GM12878 (cell line): ENCODE data around the gene DTNBP1. TPM values are rescaled to one million over a fixed set of nuclear protein-coding genes. Genes with fewer than 3 reads are reported as not detected.
A peak's percentile ranks its signal among the peaks of the same experiment; 100 is the strongest.

Source experiments
- ATAC-seq: fragments of 200-7000 bp; cut with Tn5 transposase; 3 replicates; pipeline ENCODE4 v1.9.1; 2020; ENCODE audit warnings: mild to moderate bottlenecking, moderate library complexity
- BruUV-seq: library from RNA; stranded (reverse); fragments of 400-500 nt; replicated peaks from 2 replicates; lab custom pipeline; 2021; lab: Mats Ljungman, UMichigan
- CTCF ChIA-PET: fragments of 300-600 bp; sonication (Branson Sonifier 250); formaldehyde crosslinking; extraction: SDS; loops from one replicate; lab custom pipeline; 2021; ENCODE audit warnings: inconsistent platforms; lab: Yijun Ruan, JAX
- POLR2A ChIA-PET: fragments of 350-600 bp; formaldehyde crosslinking; extraction: SDS; loops from one replicate; lab custom pipeline; 2021; ENCODE audit warnings: inconsistent platforms; lab: Charles Lee
- RAD21 ChIA-PET: fragments of 300-600 bp; sonication (Branson Sonifier 250); formaldehyde crosslinking; loops from one replicate; lab custom pipeline; 2023; ENCODE audit warnings: antibody characterized with exemption; ENCODE audit not compliant: unreplicated experiment; lab: Charles Lee
- SMC1A ChIA-PET: fragments of 300-600 bp; sonication (Branson Sonifier 250); formaldehyde crosslinking; loops from one replicate; lab custom pipeline; 2023; ENCODE audit not compliant: unreplicated experiment, uncharacterized antibody; lab: Charles Lee
- DNase-seq: peaks from one replicate; pipeline ENCODE4 v3.0.0-alpha.2; 2011; ENCODE audit warnings: low read depth, low spot score
- FAIRE-seq: peaks from 3 replicates; lab custom pipeline; 2011; peaks lifted over from hg19 to GRCh38; lab: Jason Lieb, UNC
- H2AFZ ChIP-seq: 2 replicates; pipeline ENCODE4 v1.6.0; 2011; ENCODE audit warnings: low read depth, low read length, control low read depth; ENCODE audit not compliant: control insufficient read depth
- H3K27ac ChIP-seq: 2 replicates; pipeline ENCODE4 v1.5.1; 2011; ENCODE audit warnings: control low read depth; ENCODE audit not compliant: control insufficient read depth, insufficient read depth
- H3K27me3 ChIP-seq, 2 experiments: replicated peaks in 1 of 2; 2 replicates each; pipeline versions ENCODE4 v1.6.0 to v1.6.1; 2011; ENCODE audit warnings: low read length in 1 of 2; ENCODE audit not compliant: control insufficient read depth in 2 of 2, insufficient read depth in 2 of 2
- H3K36me3 ChIP-seq, 2 experiments: 2 replicates each; pipeline ENCODE4 v1.5.1; 2011; ENCODE audit warnings: low read length in 1 of 2; ENCODE audit not compliant: control insufficient read depth in 2 of 2, insufficient read depth in 2 of 2
- H3K4me1 ChIP-seq: 2 replicates; pipeline ENCODE4 v1.6.1; 2011; ENCODE audit warnings: mild to moderate bottlenecking, low read length, moderate library complexity, mixed read lengths; ENCODE audit not compliant: control insufficient read depth, insufficient read depth
- H3K4me2 ChIP-seq: 2 replicates; pipeline ENCODE4 v1.6.0; 2011; ENCODE audit warnings: control low read depth; ENCODE audit not compliant: control insufficient read depth, insufficient read depth
- H3K4me3 ChIP-seq: fragments of 200-600 bp; sonication (generic); 2 replicates; pipeline ENCODE4 v1.5.1; 2016
- H3K79me2 ChIP-seq: 2 replicates; pipeline ENCODE4 v1.6.0; 2011; ENCODE audit warnings: low read length; ENCODE audit not compliant: control insufficient read depth, insufficient read depth
- H3K9ac ChIP-seq: 2 replicates; pipeline ENCODE4 v1.8.0; 2011; ENCODE audit warnings: low read length, control low read depth, mixed read lengths; ENCODE audit not compliant: control insufficient read depth, insufficient read depth
- H3K9me3 ChIP-seq: replicated peaks from 3 replicates; pipeline ENCODE4 v1.5.1; 2011; ENCODE audit warnings: mild to moderate bottlenecking, low read length; ENCODE audit not compliant: control insufficient read depth, insufficient read depth
- H4K20me1 ChIP-seq: 2 replicates; pipeline ENCODE4 v1.6.0; 2011; ENCODE audit not compliant: control insufficient read depth, insufficient read depth
- POLR2A ChIP-seq: IDR thresholded peaks from 2 replicates; pipeline ENCODE4 v1.6.1; 2011; ENCODE audit warnings: low read depth, mild to moderate bottlenecking, low read length
- WGBS: methylation state at CpG from one replicate; pipeline ENCODE4 v1.1.6; 2016; ENCODE audit warnings: low lambda C conversion rate; ENCODE audit not compliant: insufficient replicate concordance, insufficient coverage; ENCODE audit errors: missing lambda C conversion rate; 5-methylcytosine and 5-hydroxymethylcytosine counted together
- in situ Hi-C: fragments of 300-500 bp; cut with MboI; formaldehyde crosslinking; loops from 9 replicates; pipeline ENCODE4 v1.14.3; 2018; ENCODE audit warnings: mixed read lengths
- intact Hi-C: fragments of 100-400 bp; cut with micrococcal nuclease; formaldehyde crosslinking; loops from one replicate; pipeline ENCODE4 v1.14.2; 2022; ENCODE audit not compliant: unreplicated experiment
- polyA plus RNA-seq, 11 experiments: library from polyadenylated mRNA; depleted of rRNA in 4 of 11; unstranded in 6 of 11; stranded (reverse) in 5 of 11; fragments of >200 nt; fragmentation: Nextera tagmentation in 4 of 11; fragmentation: Illumina TruSeq in 1 of 11; extraction: Ambion mirVana in 4 of 11; extraction: Trizol in 1 of 11; gene quantifications; 1 replicate in 1 of 11; 2 replicates in 10 of 11; pipeline versions ENCODE4 v1.2.1 to v1.2.3, GENCODE V29; 2011 to 2016; ENCODE audit warnings: inconsistent platforms in 2 of 11, missing spikeins in 2 of 11, low read depth in 1 of 11
- total RNA-seq, 4 experiments: library from RNA; depleted of rRNA in 3 of 4; stranded (reverse); fragments of >200 nt in 3 of 4; fragmentation: Illumina TruSeq in 1 of 4; extraction: Trizol in 1 of 4; gene quantifications; 2 replicates each; pipeline versions ENCODE4 v1.2.1 to v1.2.3, GENCODE V29; 2013 to 2021
- TF ChIP-seq, protein P1 (sequence below): fragments of 450-650 bp; IDR thresholded peaks from 2 replicates; pipeline ENCODE4 v1.6.1; 2016; ENCODE audit warnings: mild to moderate bottlenecking, moderate library complexity, borderline replicate concordance
- TF ChIP-seq, protein P2 (sequence below): fragments of 450-650 bp; formaldehyde crosslinking; IDR thresholded peaks from 2 replicates; pipeline ENCODE4 v1.5.0; 2022; ENCODE audit warnings: mild to moderate bottlenecking, missing genetic modification characterization

The DTNBP1 gene
- total and polyA plus RNA-seq, 10 of the 15 experiments (the other 5 are each of a cell fraction or from before 2014, with no cell fraction given), result 7.1 to 40.3 (median 20.1) TPM

DNA sequence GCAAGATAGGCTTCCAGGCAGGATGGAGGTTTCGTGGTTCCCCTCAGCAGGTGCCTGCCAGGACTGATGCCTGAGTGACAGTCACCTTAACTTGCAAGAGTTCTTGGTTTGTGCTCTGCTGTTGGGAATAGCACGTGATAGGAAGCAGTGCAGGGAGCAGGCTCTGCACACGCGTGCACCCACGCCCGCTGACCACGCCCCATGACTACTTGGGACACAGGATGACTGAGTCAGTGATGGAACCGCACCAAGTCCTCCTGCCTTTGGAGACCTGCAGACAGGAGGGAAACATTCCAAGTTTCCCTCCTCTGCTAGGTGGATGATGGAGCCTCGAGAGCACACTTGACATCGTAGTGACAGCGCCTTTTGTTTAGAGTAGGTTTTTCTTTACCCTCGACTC is 164.2 kb downstream of the DTNBP1 start:
- POLR2A ChIA-PET, result no interaction called here

More for the DNA sequence above, 164.2 kb downstream of the DTNBP1 start:
- no peak for FAIRE-seq
- Histone ChIP-seq H3K9ac (no peak overlapping the region), H3K4me3 (no peak overlapping the region), H2AFZ (no peak overlapping the region), H3K79me2 (no peaks in the 10 kb centered on the region; the same call in 1 of the 2 replicates), H3K27me3 (no peaks in the 10 kb centered on the region), H4K20me1 (no peaks in the 10 kb centered on the region), H3K4me1 (no peaks in the 10 kb centered on the region), H3K9me3 (no peaks in the 10 kb centered on the region), H3K36me3 (peaks cover 26 to 51% of the 10 kb centered on the region in 2 experiments), H3K4me2 (no peak overlapping the region), H3K27ac (no peak overlapping the region)
- SMC1A ChIA-PET, result interaction anchor here (1.5 kb wide), 1 partner anchor 124 kb away, joined by 4 read pairs; no protein-coding TSS in a partner anchor
- CTCF ChIA-PET, result no interaction called here
- BruUV-seq, result no TSS peak
- RAD21 ChIA-PET, result no interaction called here
- 85% methylated on average over 12 of the region's 12 CpGs for WGBS
- in situ Hi-C loops, result loop anchor here (25.0 kb wide), 1 partner anchor 1286 kb away; no protein-coding TSS in a partner anchor
- intact Hi-C loops, result no loop called here
- TF ChIP-seq, protein P1, sequence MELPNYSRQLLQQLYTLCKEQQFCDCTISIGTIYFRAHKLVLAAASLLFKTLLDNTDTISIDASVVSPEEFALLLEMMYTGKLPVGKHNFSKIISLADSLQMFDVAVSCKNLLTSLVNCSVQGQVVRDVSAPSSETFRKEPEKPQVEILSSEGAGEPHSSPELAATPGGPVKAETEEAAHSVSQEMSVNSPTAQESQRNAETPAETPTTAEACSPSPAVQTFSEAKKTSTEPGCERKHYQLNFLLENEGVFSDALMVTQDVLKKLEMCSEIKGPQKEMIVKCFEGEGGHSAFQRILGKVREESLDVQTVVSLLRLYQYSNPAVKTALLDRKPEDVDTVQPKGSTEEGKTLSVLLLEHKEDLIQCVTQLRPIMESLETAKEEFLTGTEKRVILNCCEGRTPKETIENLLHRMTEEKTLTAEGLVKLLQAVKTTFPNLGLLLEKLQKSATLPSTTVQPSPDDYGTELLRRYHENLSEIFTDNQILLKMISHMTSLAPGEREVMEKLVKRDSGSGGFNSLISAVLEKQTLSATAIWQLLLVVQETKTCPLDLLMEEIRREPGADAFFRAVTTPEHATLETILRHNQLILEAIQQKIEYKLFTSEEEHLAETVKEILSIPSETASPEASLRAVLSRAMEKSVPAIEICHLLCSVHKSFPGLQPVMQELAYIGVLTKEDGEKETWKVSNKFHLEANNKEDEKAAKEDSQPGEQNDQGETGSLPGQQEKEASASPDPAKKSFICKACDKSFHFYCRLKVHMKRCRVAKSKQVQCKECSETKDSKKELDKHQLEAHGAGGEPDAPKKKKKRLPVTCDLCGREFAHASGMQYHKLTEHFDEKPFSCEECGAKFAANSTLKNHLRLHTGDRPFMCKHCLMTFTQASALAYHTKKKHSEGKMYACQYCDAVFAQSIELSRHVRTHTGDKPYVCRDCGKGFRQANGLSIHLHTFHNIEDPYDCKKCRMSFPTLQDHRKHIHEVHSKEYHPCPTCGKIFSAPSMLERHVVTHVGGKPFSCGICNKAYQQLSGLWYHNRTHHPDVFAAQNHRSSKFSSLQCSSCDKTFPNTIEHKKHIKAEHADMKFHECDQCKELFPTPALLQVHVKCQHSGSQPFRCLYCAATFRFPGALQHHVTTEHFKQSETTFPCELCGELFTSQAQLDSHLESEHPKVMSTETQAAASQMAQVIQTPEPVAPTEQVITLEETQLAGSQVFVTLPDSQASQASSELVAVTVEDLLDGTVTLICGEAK, result no peak
- peak; percentile 22; the same call in 1 of the 2 replicates for TF ChIP-seq POLR2A
- TF ChIP-seq, protein P2, sequence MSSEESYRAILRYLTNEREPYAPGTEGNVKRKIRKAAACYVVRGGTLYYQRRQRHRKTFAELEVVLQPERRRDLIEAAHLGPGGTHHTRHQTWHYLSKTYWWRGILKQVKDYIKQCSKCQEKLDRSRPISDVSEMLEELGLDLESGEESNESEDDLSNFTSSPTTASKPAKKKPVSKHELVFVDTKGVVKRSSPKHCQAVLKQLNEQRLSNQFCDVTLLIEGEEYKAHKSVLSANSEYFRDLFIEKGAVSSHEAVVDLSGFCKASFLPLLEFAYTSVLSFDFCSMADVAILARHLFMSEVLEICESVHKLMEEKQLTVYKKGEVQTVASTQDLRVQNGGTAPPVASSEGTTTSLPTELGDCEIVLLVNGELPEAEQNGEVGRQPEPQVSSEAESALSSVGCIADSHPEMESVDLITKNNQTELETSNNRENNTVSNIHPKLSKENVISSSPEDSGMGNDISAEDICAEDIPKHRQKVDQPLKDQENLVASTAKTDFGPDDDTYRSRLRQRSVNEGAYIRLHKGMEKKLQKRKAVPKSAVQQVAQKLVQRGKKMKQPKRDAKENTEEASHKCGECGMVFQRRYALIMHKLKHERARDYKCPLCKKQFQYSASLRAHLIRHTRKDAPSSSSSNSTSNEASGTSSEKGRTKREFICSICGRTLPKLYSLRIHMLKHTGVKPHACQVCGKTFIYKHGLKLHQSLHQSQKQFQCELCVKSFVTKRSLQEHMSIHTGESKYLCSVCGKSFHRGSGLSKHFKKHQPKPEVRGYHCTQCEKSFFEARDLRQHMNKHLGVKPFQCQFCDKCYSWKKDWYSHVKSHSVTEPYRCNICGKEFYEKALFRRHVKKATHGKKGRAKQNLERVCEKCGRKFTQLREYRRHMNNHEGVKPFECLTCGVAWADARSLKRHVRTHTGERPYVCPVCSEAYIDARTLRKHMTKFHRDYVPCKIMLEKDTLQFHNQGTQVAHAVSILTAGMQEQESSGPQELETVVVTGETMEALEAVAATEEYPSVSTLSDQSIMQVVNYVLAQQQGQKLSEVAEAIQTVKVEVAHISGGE (CRISPR knock-in tag), result no peak
- no peak for ATAC-seq
- no peak for DNase-seq
